Activated B cell treated with CpG ODN at 0.5 μM for 24 hours (primary cell): Measurements from ENCODE around the gene RRAGC. TPM values are rescaled to one million over a fixed set of nuclear protein-coding genes. Genes with fewer than 3 reads are reported as not detected.
"Not testable (repeated sequence)": the region's sequence is repeated elsewhere in the genome, so short reads cannot be mapped to it uniquely, and the experiment has no call there.

Source experiments
- ATAC-seq: fragments of 200-7000 bp; cut with Tn5 transposase; one replicate; pipeline ENCODE4 v1.10.0; 2021; ENCODE audit warnings: low read depth, mild to moderate bottlenecking, moderate library complexity
- CTCF ChIA-PET: fragments of 350-600 bp; sonication (Branson Sonifier 250); formaldehyde crosslinking; loops from one replicate; lab custom pipeline; 2021; ENCODE audit warnings: antibody characterized with exemption; lab: Charles Lee
- POLR2A ChIA-PET: fragments of 350-600 bp; sonication (Branson Sonifier 250); formaldehyde crosslinking; loops from one replicate; lab custom pipeline; 2021; ENCODE audit warnings: antibody characterized with exemption; lab: Charles Lee
- DNase-seq: peaks from one replicate; pipeline ENCODE4 v3.0.0; 2022
- H3K27ac Mint-ChIP-seq: one replicate; pipeline ENCODE4 v1.8.0; 2020; ENCODE audit warnings: mixed read lengths
- H3K27me3 Mint-ChIP-seq: one replicate; pipeline ENCODE4 v1.8.0; 2021; ENCODE audit warnings: mixed read lengths
- H3K36me3 Mint-ChIP-seq: one replicate; pipeline ENCODE4 v1.8.0; 2021; ENCODE audit warnings: low read depth, mixed read lengths
- H3K4me1 Mint-ChIP-seq: one replicate; pipeline ENCODE4 v1.8.0; 2021; ENCODE audit warnings: mixed read lengths
- H3K4me3 Mint-ChIP-seq: one replicate; pipeline ENCODE4 v1.8.0; 2020; ENCODE audit warnings: mild to moderate bottlenecking, mixed read lengths
- H3K9me3 Mint-ChIP-seq: one replicate; pipeline ENCODE4 v1.8.0; 2020; ENCODE audit warnings: mixed read lengths
- CTCF ChIP-seq: fragments of 200-600 bp; IDR thresholded peaks from one replicate; pipeline ENCODE4 v1.8.0; 2022; ENCODE audit warnings: antibody characterized with exemption, mild to moderate bottlenecking
- intact Hi-C: fragments of 100-400 bp; cut with micrococcal nuclease; formaldehyde crosslinking; loops from one replicate; pipeline ENCODE4 v1.15.1; 2024
- total RNA-seq: library from RNA; stranded (reverse); gene quantifications from 2 replicates; pipeline ENCODE4 v1.2.3, GENCODE V29; 2022

Gene RRAGC
- total RNA-seq, 1 donor from 2014 or later: 35.9 TPM

GRCh38 chr1:38846210-38846609 is 13.4 kb downstream of the RRAGC start:
- peaks cover 75% of the 10 kb centered on the region for H3K36me3 Mint-ChIP-seq
- TF ChIP-seq CTCF: no peak
- H3K9me3 Mint-ChIP-seq: no peaks in the 10 kb centered on the region
- no peaks in the 10 kb centered on the region for H3K27me3 Mint-ChIP-seq
- intact Hi-C loops: no loop called here
- no peak overlapping the region for H3K4me3 Mint-ChIP-seq
- no peak overlapping the region for H3K27ac Mint-ChIP-seq
- H3K4me1 Mint-ChIP-seq: peaks cover 22% of the 10 kb centered on the region
- CTCF ChIA-PET: interaction anchor here (0.6 to 1.9 kb wide), 3 partner anchors 11 to 856 kb away, joined by 3 to 7 read pairs (median 3); no protein-coding TSS in a partner anchor
- POLR2A ChIA-PET: no interaction called here
- DNase-seq (no peak), ATAC-seq (no peak)

GRCh38 chr1:38845088-38845487 is 14.5 kb downstream of the RRAGC start:
- peaks cover 73% of the 10 kb centered on the region for H3K36me3 Mint-ChIP-seq
- H3K27ac Mint-ChIP-seq, H3K4me3 Mint-ChIP-seq, H3K9me3 Mint-ChIP-seq, intact Hi-C loops, H3K27me3 Mint-ChIP-seq, POLR2A ChIA-PET, ATAC-seq, DNase-seq: not testable (repeated sequence)
- peaks cover 29% of the 10 kb centered on the region for H3K4me1 Mint-ChIP-seq
- CTCF ChIA-PET: interaction anchor here (1.9 kb wide), 1 partner anchor 10 kb away, joined by 7 read pairs; no protein-coding TSS in a partner anchor

GRCh38 chr1:38840281-38840680 is 19.3 kb downstream of the RRAGC start:
- Mint-ChIP-seq H3K27ac (no peak overlapping the region), H3K9me3 (no peaks in the 10 kb centered on the region), H3K36me3 (peaks cover 70% of the 10 kb centered on the region), H3K4me3 (no peak overlapping the region), H3K4me1 (peaks cover 14% of the 10 kb centered on the region), H3K27me3 (no peaks in the 10 kb centered on the region)
- ATAC-seq (no peak), DNase-seq (no peak)
- intact Hi-C loops: no loop called here
- TF ChIP-seq CTCF: no peak
- ChIA-PET CTCF (no interaction called here), POLR2A (no interaction called here)

- CTCF ChIA-PET: interaction anchor here (0.6 kb wide), 1 partner anchor 198 kb away, joined by 3 read pairs; no protein-coding TSS in a partner anchor
- no peak overlapping the region for H3K4me3 Mint-ChIP-seq
- no peak for ATAC-seq
- H3K27me3 Mint-ChIP-seq: no peaks in the 10 kb centered on the region
- no peaks in the 10 kb centered on the region for H3K9me3 Mint-ChIP-seq
- POLR2A ChIA-PET: interaction anchor here (0.7 kb wide), 1 partner anchor 647 kb away, joined by 3 read pairs; no protein-coding TSS in a partner anchor
- no peak overlapping the region for H3K27ac Mint-ChIP-seq
- TF ChIP-seq CTCF: no peak
- intact Hi-C loops: loop anchor here (5.0 to 10.0 kb wide), 2 partner anchors 862 to 945 kb away; no protein-coding TSS in a partner anchor
- peaks cover 13% of the 10 kb centered on the region for H3K4me1 Mint-ChIP-seq
- H3K36me3 Mint-ChIP-seq: peaks cover 61% of the 10 kb centered on the region
- DNase-seq: no peak
These were observed 20.2 kb downstream of the RRAGC start for GRCh38 chr1:38839363-38839762.

DNA sequence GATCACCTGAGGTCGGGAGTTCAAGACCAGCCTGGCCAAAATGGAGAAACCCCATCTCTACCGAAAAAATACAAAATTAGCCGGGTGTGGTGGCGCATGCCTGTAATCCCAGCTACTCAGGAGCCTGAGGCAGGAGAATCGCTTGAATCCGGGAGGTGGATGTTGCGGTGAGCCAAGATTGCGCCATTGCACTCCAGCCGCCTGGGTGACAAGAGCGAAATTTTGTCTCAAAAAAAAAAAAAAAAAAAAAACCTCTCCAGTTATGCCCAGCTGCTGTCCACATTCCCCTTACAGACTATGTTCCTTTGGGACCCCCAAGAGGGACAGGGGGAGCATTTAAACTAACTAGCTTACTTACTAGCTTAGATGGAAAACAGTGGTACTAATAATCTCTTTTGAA is 23.3 kb downstream of the RRAGC start:
- H3K27ac Mint-ChIP-seq, DNase-seq, H3K27me3 Mint-ChIP-seq, POLR2A ChIA-PET, ATAC-seq, H3K9me3 Mint-ChIP-seq, H3K4me3 Mint-ChIP-seq: not testable (repeated sequence)
- CTCF ChIA-PET: interaction anchor here (2.4 kb wide), 1 partner anchor 811 kb away, joined by 16 read pairs; no protein-coding TSS in a partner anchor
- peaks cover 36% of the 10 kb centered on the region for H3K36me3 Mint-ChIP-seq
- H3K4me1 Mint-ChIP-seq: peaks cover 13% of the 10 kb centered on the region
- intact Hi-C loops: loop anchor here (5.0 to 10.0 kb wide), 2 partner anchors 859 to 942 kb away; no protein-coding TSS in a partner anchor
